ENCODE results near the gene DYRK2. TPM values are rescaled to one million over a fixed set of nuclear protein-coding genes. Genes with fewer than 3 reads are reported as not detected.

Gene DYRK2
- total RNA-seq, 1 donor from 2014 or later = 25.5 TPM

DNA sequence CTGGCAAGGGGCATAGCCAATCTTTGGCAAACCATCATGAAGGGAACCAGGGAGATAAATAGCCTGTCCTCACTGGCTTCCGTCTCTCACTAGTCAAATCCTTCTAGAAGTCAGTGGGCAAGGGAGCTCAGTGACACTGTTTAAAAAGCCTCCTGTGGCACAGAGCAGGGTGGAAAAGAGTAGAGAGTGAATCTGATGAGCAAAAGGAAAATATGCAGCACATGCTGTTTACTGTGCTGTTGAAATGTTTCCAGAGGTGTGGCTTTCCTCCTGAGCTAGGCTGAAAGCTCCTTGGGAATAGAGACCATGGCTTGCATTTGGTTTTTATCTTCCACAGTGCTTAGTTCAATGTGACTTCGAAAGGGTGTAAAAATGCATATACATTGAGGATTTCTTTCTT lies 7.7 kb upstream of the DYRK2 start:
- DNase-seq (ENCODE audit: low spot score) (no peak), ATAC-seq (peak; percentile 79)
- intact Hi-C loops (cut with DNase I) = no loop called here

DNA sequence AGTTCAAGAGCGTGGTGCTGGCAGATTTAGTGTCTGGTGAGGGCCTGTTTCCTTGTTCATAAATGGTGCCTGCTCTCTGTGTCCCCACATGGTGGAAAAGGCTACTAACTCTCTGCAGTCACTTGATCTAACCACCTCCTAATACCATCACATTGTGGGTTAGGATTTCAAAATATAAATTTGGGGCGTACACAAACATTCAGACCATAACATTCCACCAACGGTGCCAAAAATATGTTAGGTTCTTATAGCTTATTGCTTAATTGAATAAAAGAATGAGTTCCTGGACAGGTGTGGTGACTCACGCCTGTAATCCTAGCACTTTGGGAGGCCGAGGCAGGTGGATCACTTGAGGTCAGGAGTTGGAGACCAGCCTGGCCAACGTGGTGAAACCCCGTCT lies 3.4 kb upstream of the DYRK2 start:
- no peak for ATAC-seq
- intact Hi-C loops (cut with DNase I) = no loop called here

DNA sequence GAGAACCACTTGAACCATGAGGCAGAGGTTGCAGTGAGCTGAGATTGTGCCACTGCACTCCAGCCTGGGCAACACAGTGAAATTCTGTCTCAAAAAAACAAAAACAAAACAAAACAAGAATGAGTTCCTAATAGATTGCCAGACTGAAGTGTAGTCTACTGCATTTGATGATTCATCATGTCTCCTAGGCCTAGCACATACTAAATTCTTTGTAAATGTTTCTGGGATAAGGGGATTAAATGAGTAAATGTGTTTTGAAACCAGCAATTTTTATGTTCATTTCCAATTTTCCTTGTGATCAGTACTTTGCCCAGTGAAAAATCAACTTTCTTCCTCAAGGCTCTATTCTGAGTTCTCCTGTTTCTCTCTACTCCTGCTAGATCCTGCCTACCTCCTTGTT lies 2.9 kb upstream of the DYRK2 start:
- intact Hi-C loops (cut with DNase I) = no loop called here
- no peak for DNase-seq (ENCODE audit: low spot score)
- no peak for ATAC-seq

More for the DNA sequence above, 3.4 kb upstream of the DYRK2 start:
- DNase-seq (ENCODE audit: low spot score) = no peak

DNA sequence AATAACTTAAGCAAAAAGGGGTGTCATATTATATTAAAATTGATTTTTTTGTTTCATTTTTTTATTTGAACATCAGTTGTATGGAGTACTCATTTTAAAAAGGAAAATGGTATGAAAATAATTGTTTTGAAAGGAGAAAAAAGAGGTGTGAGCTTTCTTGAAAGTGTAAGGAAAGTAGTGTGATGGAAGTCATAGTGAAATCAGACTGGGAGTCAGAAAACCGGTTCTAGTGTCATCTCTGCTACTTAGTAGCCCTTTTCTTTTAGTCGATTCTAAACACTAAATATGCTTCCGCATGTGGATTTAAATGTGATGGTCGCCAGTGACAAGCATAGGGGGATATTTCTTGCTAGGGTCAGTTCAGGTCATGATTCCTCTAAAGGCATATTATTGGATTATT lies 1.8 kb upstream of the DYRK2 start:
- ATAC-seq (no peak), DNase-seq (ENCODE audit: low spot score) (no peak)
- intact Hi-C loops (cut with DNase I) = no loop called here

DNA sequence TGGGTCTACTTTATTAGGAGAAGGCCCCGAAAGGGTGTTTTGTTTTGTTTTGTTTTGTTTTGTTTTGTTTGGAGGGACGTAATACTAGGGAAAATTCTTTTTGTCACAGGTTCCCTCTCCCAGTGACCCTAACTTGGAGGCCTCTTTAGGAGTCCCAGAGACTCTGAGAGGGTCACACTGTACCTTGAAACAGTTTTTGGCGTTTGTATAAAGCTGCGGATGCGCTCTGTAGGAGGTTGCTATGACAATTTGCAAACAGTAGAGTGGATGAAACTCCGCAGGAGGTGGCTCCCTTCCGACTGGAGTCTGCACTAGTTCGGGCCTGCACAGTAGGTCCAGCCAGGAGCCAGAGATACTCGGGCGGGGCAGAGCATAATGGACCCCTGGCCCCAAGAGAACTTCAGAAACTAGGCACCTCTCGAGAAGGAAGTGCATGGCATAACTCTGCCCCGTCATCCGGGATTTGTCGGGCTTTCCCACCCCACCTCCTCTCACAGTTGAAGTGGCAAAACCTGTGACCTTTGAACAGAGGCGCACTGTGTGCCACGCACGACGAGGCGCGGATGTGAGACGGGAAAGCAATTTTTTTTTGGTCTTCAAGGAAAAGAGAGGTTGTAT lies 1.3 kb upstream of the DYRK2 start:
- peak; percentile 22 for ATAC-seq
- intact Hi-C loops (cut with DNase I) = no loop called here
- no peak for DNase-seq (ENCODE audit: low spot score)

DNA sequence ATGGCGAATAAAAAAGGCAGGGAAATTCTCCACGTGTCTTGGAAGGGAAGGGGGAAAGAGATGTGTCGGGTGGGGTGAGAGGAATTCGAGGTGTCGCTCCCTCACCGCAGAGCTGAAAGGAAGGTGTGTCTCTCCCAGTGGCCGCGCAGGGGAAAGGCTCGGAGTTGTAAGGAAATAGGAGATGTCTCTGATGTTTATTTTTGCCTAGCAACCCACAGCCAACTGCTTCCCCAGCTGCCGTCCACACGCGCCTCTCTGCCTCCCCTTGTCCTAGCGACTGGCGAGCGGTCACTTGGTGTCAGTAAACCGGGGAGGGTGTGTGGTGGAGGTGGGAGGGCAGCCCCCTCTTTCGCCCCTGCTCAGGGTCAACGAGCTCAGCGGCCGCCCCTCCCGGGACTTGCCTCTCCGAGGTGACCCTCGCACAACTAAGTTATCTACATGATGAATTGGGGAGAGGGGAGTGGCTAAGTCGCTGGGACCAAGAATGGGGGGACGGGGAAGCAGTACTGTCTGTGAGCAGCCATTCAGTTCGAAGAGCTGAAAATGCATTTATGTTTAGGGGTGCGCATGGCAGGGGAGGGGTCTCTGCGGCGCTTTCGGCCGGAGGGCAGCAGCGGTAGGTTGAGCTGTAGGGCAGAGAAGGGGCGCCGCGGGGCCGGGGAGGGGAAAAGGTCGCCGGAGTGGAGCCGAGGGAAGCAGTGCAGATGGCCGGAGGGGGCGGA lies 585 bp upstream of the DYRK2 start:
- DNase-seq (ENCODE audit: low spot score) (peak; percentile 82), ATAC-seq (peak; percentile 91)
- intact Hi-C loops (cut with DNase I) = no loop called here

DNA sequence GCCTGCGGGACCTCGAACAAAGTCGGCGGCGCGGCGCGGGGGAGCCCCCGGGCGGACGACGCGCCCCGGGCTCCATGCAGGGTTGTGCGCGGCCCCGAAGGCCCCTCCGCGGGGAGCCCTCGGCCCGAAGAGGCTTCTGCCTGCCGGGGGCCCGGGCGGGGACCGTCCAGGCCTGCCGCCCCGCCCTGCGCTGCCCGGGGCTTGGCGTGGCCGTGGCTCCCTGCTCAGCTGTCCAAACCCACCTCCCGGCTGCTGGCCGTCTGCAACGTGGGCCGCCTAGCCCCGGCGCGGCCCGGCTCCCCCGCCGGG lies 670 bp downstream of the DYRK2 start:
- no peak for DNase-seq (ENCODE audit: low spot score)
- intact Hi-C loops (cut with DNase I) = no loop called here
- ATAC-seq = no peak

DNA sequence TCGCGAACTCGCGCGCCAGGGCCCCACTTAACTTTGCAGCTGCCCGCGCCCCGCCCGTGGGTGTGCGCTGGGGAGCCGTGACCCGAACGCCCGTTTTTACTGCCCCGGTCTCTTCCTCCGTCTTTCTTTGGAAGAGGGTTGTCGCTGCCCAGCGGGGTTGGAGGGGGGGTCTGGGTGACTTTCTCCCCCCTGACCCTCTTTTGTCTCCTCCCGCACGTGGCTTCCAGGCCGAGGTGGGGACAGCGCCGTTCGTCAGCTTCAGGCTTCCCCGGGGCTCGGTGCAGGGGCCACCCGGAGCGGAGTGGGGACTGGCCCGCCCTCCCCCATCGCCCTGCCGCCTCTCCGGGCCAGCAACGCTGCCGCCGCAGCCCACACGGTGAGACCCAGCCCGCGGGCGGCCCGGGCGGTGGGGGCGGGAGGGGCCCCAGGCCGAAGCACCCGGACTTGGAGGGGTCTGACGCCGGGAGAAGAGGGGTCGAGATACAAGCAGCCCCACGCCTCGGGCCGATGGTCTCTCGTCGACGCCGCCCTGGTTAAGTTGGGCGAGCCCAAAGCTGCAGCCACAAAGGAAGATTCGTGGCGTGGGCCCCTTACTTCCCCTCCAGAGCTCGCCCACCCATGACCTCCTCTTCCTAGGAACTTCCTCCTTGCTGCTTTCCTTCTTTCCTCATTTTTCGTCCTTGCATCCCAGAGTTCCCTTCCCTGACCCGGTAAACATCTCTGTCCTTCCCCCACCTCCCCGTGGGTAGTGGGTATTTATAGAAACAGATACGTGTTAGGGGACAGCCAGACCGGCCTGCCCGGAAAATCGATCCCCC lies 1.2 kb downstream of the DYRK2 start:
- intact Hi-C loops (cut with DNase I) = loop anchor here (10.0 kb wide), 1 partner anchor 215 kb away; no protein-coding TSS in a partner anchor
- DNase-seq (ENCODE audit: low spot score) (peak; percentile 71), ATAC-seq (peak; percentile 4)

DNA sequence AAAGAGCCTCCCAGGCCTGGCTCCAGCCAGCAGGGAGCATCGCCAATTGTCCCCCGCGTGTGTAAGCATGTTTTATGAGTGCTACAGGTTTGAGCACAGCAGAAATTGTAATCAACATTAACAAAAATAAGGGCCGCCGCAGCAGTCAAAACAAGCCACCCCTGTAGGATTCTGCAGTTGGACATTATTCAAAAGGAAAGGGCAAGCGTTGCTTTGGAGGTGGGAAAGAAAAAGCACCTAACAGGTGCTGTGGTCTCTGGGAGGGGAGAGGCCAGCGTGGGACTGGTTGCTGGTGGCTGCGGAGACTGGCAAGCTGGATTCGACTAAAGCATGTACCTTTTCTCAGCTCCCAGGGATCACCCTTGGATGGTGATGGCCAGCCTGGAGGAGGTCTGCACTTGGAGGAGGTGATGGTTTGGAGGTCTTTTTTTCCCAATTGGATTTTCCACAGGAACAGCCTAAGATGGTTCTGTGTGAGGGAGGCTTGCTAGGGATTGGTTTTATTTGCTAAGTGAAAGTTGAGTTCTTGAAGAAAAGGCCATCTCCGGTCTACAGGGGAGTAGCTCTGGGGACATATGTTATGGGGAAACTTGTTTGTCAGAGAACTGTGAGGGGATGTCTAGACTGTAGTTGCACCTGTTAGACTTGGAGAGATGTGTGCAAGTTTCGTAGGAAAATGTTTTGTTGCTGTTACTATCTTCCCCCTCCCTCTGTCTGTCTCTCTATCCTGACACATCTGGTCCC lies 2.0 kb downstream of the DYRK2 start:
- intact Hi-C loops (cut with DNase I) = loop anchor here (10.0 kb wide), 1 partner anchor 216 kb away; no protein-coding TSS in a partner anchor
- no peak for DNase-seq (ENCODE audit: low spot score)
- no peak for ATAC-seq

DNA sequence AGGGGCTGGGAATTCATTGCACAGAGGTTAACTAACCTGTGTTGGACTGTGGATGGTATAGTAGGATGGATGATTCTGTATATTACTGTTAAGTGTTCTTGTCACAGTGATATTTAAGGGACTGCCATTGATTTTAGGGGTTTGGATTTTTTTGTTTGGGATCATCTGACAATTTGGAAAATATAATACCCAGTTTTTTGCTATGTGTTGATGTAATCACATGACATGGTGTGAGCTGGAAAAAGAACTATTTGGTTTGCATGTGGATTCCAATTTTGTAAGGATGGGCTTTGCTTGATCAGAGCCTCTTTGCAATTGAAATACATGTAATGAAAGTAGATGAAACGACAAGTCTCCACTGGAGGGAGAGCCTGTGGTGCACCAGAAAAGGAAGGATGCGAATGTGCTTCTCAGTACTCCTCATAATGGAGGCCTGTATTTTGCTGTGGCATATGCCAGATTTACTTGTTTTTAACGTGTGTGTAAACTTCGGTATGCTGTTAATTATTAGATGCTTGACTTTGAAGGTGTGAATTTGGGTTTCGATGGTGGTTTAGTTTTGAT lies 2.7 kb downstream of the DYRK2 start:
- DNase-seq (ENCODE audit: low spot score) = no peak
- intact Hi-C loops (cut with DNase I) = loop anchor here (10.0 kb wide), 1 partner anchor 216 kb away; no protein-coding TSS in a partner anchor
- no peak for ATAC-seq

DNA sequence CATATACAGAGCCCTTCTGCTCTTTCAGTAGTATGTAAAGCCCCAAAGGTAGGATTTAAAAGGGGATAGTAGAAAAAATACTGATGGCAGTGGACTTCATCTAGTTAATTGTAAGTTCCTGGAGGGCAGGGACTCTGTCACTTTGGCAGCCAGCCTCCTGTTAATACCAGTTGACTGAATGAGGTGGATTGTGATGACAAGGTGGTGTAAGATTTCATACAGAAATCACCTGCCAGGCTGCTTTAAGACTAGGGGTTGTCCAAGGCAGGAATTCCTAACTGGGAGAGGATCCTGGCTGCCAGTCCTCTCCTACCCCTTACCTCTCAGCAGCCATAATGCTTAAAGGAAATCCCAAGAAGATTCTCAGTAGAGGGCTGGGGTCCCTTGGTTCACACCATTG lies 7.3 kb downstream of the DYRK2 start:
- DNase-seq (ENCODE audit: low spot score) (no peak), ATAC-seq (no peak)
- intact Hi-C loops (cut with DNase I) = loop anchor here (10.0 kb wide), 1 partner anchor 221 kb away; no protein-coding TSS in a partner anchor

DNA sequence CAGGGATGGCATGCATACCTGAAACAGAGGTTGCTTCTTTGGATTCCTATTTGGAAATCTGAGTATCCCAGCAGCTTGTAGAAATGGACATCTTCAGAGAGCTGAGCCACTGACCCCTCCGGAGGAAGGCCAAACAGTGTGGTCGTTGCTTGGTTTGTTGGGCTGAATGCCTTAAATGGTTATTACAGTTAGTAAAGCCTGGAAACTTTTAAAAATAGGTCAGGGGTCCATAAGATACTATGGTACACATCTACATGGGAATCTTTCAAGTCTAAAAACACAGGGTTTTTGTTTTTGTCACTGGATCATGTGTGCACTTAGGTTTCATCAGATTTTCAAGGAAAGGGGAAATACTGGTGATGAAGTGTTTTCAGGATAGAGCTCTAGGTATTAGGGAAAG lies 7.7 kb downstream of the DYRK2 start:
- intact Hi-C loops (cut with DNase I) = loop anchor here (10.0 kb wide), 1 partner anchor 221 kb away; no protein-coding TSS in a partner anchor
- DNase-seq (ENCODE audit: low spot score) = no peak
- no peak for ATAC-seq

DNA sequence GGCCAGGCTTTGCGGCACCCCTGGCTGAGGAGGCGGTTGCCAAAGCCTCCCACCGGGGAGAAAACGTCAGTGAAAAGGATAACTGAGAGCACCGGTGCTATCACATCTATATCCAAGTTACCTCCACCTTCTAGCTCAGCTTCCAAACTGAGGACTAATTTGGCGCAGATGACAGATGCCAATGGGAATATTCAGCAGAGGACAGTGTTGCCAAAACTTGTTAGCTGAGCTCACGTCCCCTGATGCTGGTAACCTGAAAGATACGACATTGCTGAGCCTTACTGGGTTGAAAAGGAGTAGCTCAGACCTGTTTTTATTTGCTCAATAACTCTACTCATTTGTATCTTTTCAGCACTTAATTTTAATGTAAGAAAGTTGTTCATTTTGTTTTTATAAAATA lies 9.9 kb downstream of the DYRK2 start:
- intact Hi-C loops (cut with DNase I) = loop anchor here (10.0 kb wide), 1 partner anchor 224 kb away; no protein-coding TSS in a partner anchor
- DNase-seq (ENCODE audit: low spot score) (no peak), ATAC-seq (no peak)

DNA sequence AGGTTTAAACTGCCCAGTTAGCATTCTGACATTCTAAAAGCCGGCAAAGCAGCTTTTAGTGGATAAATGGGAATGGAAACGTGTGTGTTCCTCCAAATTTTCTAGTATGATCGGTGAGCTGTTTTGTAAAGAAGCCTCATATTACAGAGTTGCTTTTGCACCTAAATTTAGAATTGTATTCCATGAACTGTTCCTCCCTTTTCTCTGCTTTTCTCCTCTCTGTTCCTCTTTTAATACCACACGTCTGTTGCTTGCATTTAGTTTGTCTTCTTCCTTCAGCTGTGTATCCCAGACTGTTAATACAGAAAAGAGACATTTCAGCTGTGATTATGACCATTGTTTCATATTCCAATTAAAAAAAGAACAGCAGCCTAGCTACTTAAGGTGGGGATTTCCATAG lies 10.7 kb downstream of the DYRK2 start:
- DNase-seq (ENCODE audit: low spot score) (no peak), ATAC-seq (no peak)
- intact Hi-C loops (cut with DNase I) = loop anchor here (10.0 kb wide), 1 partner anchor 224 kb away; no protein-coding TSS in a partner anchor

DNA sequence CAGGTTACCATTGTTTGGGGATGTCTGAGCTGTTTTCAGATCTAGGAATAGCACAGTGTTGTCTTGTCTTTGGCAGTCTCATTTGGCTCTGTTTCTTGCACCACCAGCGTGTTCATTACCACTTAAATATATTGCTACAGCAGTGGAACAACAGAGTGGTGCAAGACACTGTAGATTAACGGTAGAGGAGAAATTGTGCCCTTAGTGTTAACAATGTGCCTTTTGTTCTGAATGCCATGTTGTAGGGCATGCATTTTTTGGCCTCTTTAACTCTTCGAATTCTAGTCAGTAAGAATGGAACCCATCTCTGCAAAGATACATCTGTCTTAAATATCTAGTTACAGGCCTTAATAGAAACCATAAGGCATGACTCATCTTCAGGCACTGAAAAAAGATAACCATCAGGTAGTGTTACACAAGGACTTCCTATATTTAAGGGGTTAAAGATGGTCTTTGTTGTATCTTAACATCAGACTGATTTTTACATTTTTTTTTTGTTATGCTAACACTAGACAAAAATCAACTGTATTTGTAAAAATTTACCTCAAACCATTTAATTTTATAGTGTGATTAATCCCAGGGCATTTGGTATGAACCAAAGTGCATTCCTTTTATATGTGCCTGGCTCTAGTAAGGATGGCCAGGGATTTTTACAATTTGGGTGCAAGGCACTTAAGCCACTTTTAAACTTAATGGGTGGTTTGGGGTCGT lies 12.9 kb downstream of the DYRK2 start:
- DNase-seq (ENCODE audit: low spot score) = no peak
- peak; percentile 63 for ATAC-seq
- intact Hi-C loops (cut with DNase I) = no loop called here

DNA sequence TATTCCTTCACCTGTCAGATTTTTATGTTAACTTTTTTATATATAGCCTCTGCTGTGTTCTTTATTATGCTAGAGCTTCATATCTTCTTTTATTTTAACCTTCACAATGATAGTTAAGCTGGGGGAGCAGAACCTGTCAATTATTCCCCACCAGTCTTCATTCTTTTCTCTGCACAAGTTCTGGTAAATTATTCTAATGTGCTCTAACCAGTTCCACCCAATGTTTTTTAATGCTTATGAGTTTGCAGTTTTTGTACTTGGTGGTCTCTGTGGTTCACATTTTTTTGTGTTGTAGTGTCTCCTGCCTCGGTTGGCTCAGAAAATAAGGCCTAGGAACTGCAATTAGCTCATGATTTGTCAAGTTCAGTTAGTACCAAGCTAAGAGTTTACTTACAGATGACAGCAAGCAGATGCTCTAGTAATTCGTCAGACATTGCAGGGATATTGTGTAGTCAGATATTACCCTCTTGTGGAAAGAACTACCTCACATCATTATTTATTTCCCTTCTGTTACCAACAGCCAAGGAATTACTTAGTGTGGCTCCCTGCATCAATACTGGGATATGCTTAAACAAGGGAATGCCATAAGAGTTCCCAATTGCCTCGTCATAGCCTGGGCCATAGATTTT lies 14.5 kb downstream of the DYRK2 start:
- no peak for ATAC-seq
- DNase-seq (ENCODE audit: low spot score) = no peak
- intact Hi-C loops (cut with DNase I) = no loop called here

DNA sequence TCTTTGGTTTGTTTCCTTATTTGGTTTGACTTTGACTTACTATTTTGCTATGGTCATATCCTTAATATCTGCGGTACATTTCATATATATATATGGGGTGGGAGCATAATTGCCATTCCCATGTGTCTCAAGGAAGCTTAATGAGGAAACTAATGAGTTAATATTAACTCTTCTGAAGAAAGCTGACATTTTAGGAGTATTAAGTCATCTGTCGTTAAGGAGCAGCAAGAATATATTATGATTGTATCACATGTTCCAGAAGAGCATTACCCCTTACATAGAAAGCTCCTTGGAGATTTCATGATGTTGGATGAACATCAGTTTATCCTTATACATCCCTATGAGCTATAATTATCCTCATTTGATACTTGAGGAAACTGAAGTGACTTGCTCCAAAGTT lies 15.6 kb downstream of the DYRK2 start:
- intact Hi-C loops (cut with DNase I) = no loop called here
- DNase-seq (ENCODE audit: low spot score) (no peak), ATAC-seq (no peak)

DNA sequence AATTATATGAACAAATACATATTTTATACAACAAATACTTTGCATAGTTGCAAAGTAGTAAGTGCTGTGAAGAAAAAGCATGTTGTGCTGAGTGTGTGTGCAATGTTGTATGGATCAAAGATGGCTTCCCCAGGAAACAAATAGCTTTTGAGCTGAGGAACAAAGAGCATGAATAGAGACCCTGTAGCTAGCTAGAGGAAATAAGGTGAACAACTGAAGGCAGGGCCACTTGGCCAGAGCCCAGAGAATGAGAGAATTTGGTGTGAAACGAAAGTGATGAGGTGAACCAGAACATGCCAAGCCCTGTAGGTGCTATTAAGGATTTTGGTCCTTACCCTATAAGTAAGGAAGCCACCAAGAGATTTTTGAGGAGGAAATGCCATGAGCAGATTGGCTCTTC lies 17.1 kb downstream of the DYRK2 start:
- intact Hi-C loops (cut with DNase I) = no loop called here
- ATAC-seq = no peak
- no peak for DNase-seq (ENCODE audit: low spot score)
